Measurements from ENCODE around the gene NUMB. TPM values are rescaled to one million over a fixed set of nuclear protein-coding genes. Genes with fewer than 3 reads are reported as not detected.

Gene NUMB
- total RNA-seq, 1 experiment from 2014 or later = 22.2 TPM

GRCh38 chr14:73432124-73432523 is 26.2 kb downstream of the NUMB start:
- no peaks in the 10 kb centered on the region for H3K27me3 ChIP-seq (ENCODE audit: low read length)
- peaks cover 10% of the 10 kb centered on the region; the same call in 1 of the 2 replicates for H4K20me1 ChIP-seq (ENCODE audit: low read length)
- peaks cover 51% of the 10 kb centered on the region for H3K79me2 ChIP-seq (ENCODE audit: low read length)
- ATAC-seq (no peak), DNase-seq (no peak)
- CTCF ChIA-PET = no interaction called here
- no peak overlapping the region for H3K4me2 ChIP-seq (ENCODE audit: low read length)
- intact Hi-C loops (cut with micrococcal nuclease) = no loop called here
- H3K36me3 ChIP-seq (ENCODE audit: low read depth, low read length) = no peaks in the 10 kb centered on the region
- H3K4me1 ChIP-seq (ENCODE audit: insufficient read depth, low read length) = no peaks in the 10 kb centered on the region
- H3K9me2 ChIP-seq (replicated peaks; ENCODE audit: low read length) = no peaks in the 10 kb centered on the region
- H3F3A ChIP-seq (ENCODE audit: low read length, unreplicated experiment) = no peaks in the 10 kb centered on the region
- TF ChIP-seq CTCF (conservative IDR thresholded peaks at IDR 0.05; ENCODE audit: low read depth, low read length) (no peak), EZH2 (IDR thresholded peaks at IDR 0.05; ENCODE audit: low read length, unreplicated experiment) (no peak)
- POLR2A ChIA-PET (ENCODE audit: unreplicated experiment) = no interaction called here
- H3K9ac ChIP-seq (ENCODE audit: low read length) = no peak overlapping the region
- H2AFZ ChIP-seq (ENCODE audit: low read length) = no peak overlapping the region
- no peak overlapping the region for H3K4me3 ChIP-seq (ENCODE audit: low read length)
- H3K27ac ChIP-seq (ENCODE audit: low read length) = no peak overlapping the region
- no TSS peak for BruUV-seq (replicated peaks)
- H3K9me3 ChIP-seq (ENCODE audit: low read length) = no peaks in the 10 kb centered on the region

GRCh38 chr14:73428353-73428824 is 30.0 kb downstream of the NUMB start:
- H2AFZ ChIP-seq (ENCODE audit: low read length) = no peak overlapping the region
- no peak overlapping the region for H3K4me3 ChIP-seq (ENCODE audit: low read length)
- peaks cover 40% of the 10 kb centered on the region for H3K79me2 ChIP-seq (ENCODE audit: low read length)
- no peaks in the 10 kb centered on the region for H3K36me3 ChIP-seq (ENCODE audit: low read depth, low read length)
- intact Hi-C loops (cut with micrococcal nuclease) = loop anchor here (1.0 kb wide), 1 partner anchor 30 kb away; the partner anchor contains the start of gene NUMB
- H4K20me1 ChIP-seq (ENCODE audit: low read length) = peaks cover 9% of the 10 kb centered on the region; the same call in 1 of the 2 replicates
- ChIA-PET POLR2A (ENCODE audit: unreplicated experiment) (no interaction called here), CTCF (no interaction called here)
- no TSS peak for BruUV-seq (replicated peaks)
- DNase-seq = no peak
- no peak overlapping the region for H3K27ac ChIP-seq (ENCODE audit: low read length)
- no peak overlapping the region for H3K4me2 ChIP-seq (ENCODE audit: low read length)
- no peaks in the 10 kb centered on the region for H3K27me3 ChIP-seq (ENCODE audit: low read length)
- H3K9me2 ChIP-seq (replicated peaks; ENCODE audit: low read length) = no peaks in the 10 kb centered on the region
- H3K4me1 ChIP-seq (ENCODE audit: insufficient read depth, low read length) = 0 out of 2 replicates have a peak, but pooled peaks cover 4% of the 10 kb centered on the region
- H3K9me3 ChIP-seq (ENCODE audit: low read length) = no peaks in the 10 kb centered on the region
- no peaks in the 10 kb centered on the region for H3F3A ChIP-seq (ENCODE audit: low read length, unreplicated experiment)
- peak; percentile 74 for ATAC-seq
- TF ChIP-seq EZH2phosphoT487 (IDR thresholded peaks at IDR 0.05; ENCODE audit: borderline replicate concordance, low read length) (no peak), EZH2 (IDR thresholded peaks at IDR 0.05; ENCODE audit: low read length, unreplicated experiment) (no peak), CTCF (conservative IDR thresholded peaks at IDR 0.05; ENCODE audit: low read depth, low read length) (no peak)
- H3K9ac ChIP-seq (ENCODE audit: low read length) = no peak overlapping the region

- Histone ChIP-seq H2AFZ (ENCODE audit: low read length) (no peak overlapping the region), H3K27ac (ENCODE audit: low read length) (no peak overlapping the region), H3K4me3 (ENCODE audit: low read length) (no peak overlapping the region), H3K79me2 (ENCODE audit: low read length) (peaks cover 38% of the 10 kb centered on the region), H3K9me2 (replicated peaks; ENCODE audit: low read length) (no peaks in the 10 kb centered on the region), H3K9ac (ENCODE audit: low read length) (no peak overlapping the region), H3K4me2 (ENCODE audit: low read length) (no peak overlapping the region), H3K27me3 (ENCODE audit: low read length) (no peaks in the 10 kb centered on the region), H3K36me3 (ENCODE audit: low read depth, low read length) (no peaks in the 10 kb centered on the region), H4K20me1 (ENCODE audit: low read length) (peaks cover 9% of the 10 kb centered on the region; the same call in 1 of the 2 replicates), H3K9me3 (ENCODE audit: low read length) (no peaks in the 10 kb centered on the region), H3K4me1 (ENCODE audit: insufficient read depth, low read length) (0 out of 2 replicates have a peak, but pooled peaks cover 4% of the 10 kb centered on the region), H3F3A (ENCODE audit: low read length, unreplicated experiment) (no peaks in the 10 kb centered on the region)
- ChIA-PET POLR2A (ENCODE audit: unreplicated experiment) (no interaction called here), CTCF (no interaction called here)
- intact Hi-C loops (cut with micrococcal nuclease) = loop anchor here (1.0 kb wide), 1 partner anchor 31 kb away; the partner anchor contains the start of gene NUMB
- DNase-seq = no peak
- no peak for TF ChIP-seq EZH2 (IDR thresholded peaks at IDR 0.05; ENCODE audit: low read length, unreplicated experiment)
- no peak for TF ChIP-seq CTCF (conservative IDR thresholded peaks at IDR 0.05; ENCODE audit: low read depth, low read length)
- TF ChIP-seq EZH2phosphoT487 (IDR thresholded peaks at IDR 0.05; ENCODE audit: borderline replicate concordance, low read length) = no peak
- no TSS peak for BruUV-seq (replicated peaks)
- ATAC-seq = no peak
Observed at GRCh38 chr14:73427516-73428264, 30.7 kb downstream of the NUMB start.
